Tibial nerve (tissue), 4 donors: ENCODE data around the gene APBA1. TPM values are rescaled to one million over a fixed set of nuclear protein-coding genes. Genes with fewer than 3 reads are reported as not detected.
"Not testable (repeated sequence)": the region's sequence is repeated elsewhere in the genome, so short reads cannot be mapped to it uniquely, and the experiment has no call there.

Source experiments
- DNase-seq, 2 donors: peaks; one replicate each; pipeline ENCODE4 v3.0.0-alpha.2; 2019; ENCODE audit warnings: low spot score in 2 of 2
- H3K27ac ChIP-seq, 4 donors: fragments of 200-600 bp; sonication (generic) in 3 of 4; one replicate each; pipeline ENCODE4 v1.5.1; 2017 to 2019; ENCODE audit warnings: mild to moderate bottlenecking in 1 of 4
- H3K27me3 ChIP-seq, 2 donors: fragments of 200-600 bp; sonication (generic) in 1 of 2; one replicate each; pipeline versions ENCODE4 v1.5.1 to v1.6.0; 2017 to 2019
- H3K36me3 ChIP-seq, 3 donors: fragments of 200-600 bp; sonication (generic); one replicate each; pipeline ENCODE4 v1.5.1; 2018 to 2019
- H3K4me1 ChIP-seq, 4 donors: fragments of 200-600 bp; sonication (generic) in 3 of 4; one replicate each; pipeline ENCODE4 v1.5.1; 2017 to 2019
- H3K4me3 ChIP-seq, 4 donors: fragments of 200-600 bp; sonication (generic) in 3 of 4; one replicate each; pipeline ENCODE4 v1.5.1; 2017 to 2019; ENCODE audit warnings: mild to moderate bottlenecking in 1 of 4, moderate library complexity in 1 of 4
- H3K9me3 ChIP-seq, 4 donors: fragments of 200-600 bp; sonication (generic) in 3 of 4; one replicate each; pipeline ENCODE4 v1.5.1; 2017 to 2019
- CTCF ChIP-seq, 5 experiments: fragments of 200-600 bp in 3 of 5; fragments of 450-650 bp in 2 of 5; sonication (generic) in 3 of 5; IDR thresholded peaks; one replicate each; pipeline ENCODE4 v1.5.1; 2016 to 2019; ENCODE audit warnings: antibody characterized with exemption in 5 of 5, mild to moderate bottlenecking in 3 of 5, moderate library complexity in 2 of 5
- EP300 ChIP-seq, 2 donors: sonication (generic); formaldehyde crosslinking; IDR thresholded peaks; one replicate each; pipeline ENCODE4 v1.6.1; 2017; ENCODE audit warnings: antibody characterized with exemption in 2 of 2, mild to moderate bottlenecking in 1 of 2
- POLR2A ChIP-seq, 2 donors: fragments of 450-650 bp; IDR thresholded peaks; one replicate each; pipeline ENCODE4 v1.6.1; 2017; ENCODE audit warnings: antibody characterized with exemption in 2 of 2, mild to moderate bottlenecking in 2 of 2, moderate library complexity in 2 of 2
- WGBS, 2 donors: methylation state at CpG; one replicate each; pipeline ENCODE4 v1.1.5; 2018; 5-methylcytosine and 5-hydroxymethylcytosine counted together
- total RNA-seq, 4 donors: library from RNA; depleted of rRNA; stranded (reverse); fragments of >200 nt; gene quantifications; one replicate each; pipeline ENCODE4 v1.1.0, GENCODE V29; 2016

The APBA1 gene
- total RNA-seq, 4 donors from 2014 or later: 8.4 to 14.4 (median 9.8) TPM

- 93 to 94% methylated on average over 3 of the region's 3 CpGs for WGBS, 2 donors
- H3K9me3 ChIP-seq: no peaks in the 10 kb centered on the region
- no peak overlapping the region for H3K27ac ChIP-seq
- no peaks in the 10 kb centered on the region for H3K4me1 ChIP-seq
- no peak overlapping the region for H3K4me3 ChIP-seq
- DNase-seq: no peak
- H3K27me3 ChIP-seq: no peaks in the 10 kb centered on the region
- TF ChIP-seq EP300 (IDR thresholded peaks at IDR 0.05) (no peak), CTCF (IDR thresholded peaks at IDR 0.05) (no peak), POLR2A (IDR thresholded peaks at IDR 0.05) (no peak)
- peaks cover 0 to 80% (median 0%) of the 10 kb centered on the region in 3 donors for H3K36me3 ChIP-seq
Observed at GRCh38 chr9:69443178-69443577, 229.0 kb downstream of the APBA1 start.

DNA sequence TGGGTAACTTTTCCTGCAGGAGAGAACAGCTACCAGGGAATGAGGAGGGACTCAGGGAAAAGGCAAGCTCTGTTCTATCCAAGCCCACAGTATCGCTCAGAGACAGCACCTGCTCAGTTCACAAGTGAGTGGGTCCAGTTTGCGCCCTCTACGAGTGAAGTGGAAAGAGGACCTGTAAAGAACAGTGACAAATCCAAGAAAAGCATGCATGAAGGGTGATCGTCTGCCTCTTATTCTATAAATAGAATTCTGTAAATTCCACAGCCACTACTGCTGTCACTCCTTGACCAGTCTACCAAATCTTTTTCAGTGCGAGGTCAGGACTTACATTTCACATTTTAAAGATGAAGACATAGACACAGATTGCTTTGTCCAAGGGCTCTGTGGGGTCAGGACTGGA is 229.7 kb downstream of the APBA1 start:
- 78 to 84% methylated on average over 5 of the region's 5 CpGs for WGBS, 2 donors
- TF ChIP-seq POLR2A (IDR thresholded peaks at IDR 0.05): no peak
- TF ChIP-seq EP300 (IDR thresholded peaks at IDR 0.05): no peak
- no peak for TF ChIP-seq CTCF (IDR thresholded peaks at IDR 0.05)
- H3K9me3 ChIP-seq: no peaks in the 10 kb centered on the region

GRCh38 chr9:69440254-69440955 is 231.8 kb downstream of the APBA1 start:
- H3K4me3 ChIP-seq, H3K27ac ChIP-seq, H3K27me3 ChIP-seq, H3K4me1 ChIP-seq, DNase-seq, H3K9me3 ChIP-seq: not testable (repeated sequence)
- WGBS, 2 donors: 93 to 96% methylated on average over 15 of the region's 15 CpGs
- H3K36me3 ChIP-seq: peaks cover 0 to 54% (median 0%) of the 10 kb centered on the region in 3 donors

More for the DNA sequence above, 229.7 kb downstream of the APBA1 start:
- Histone ChIP-seq H3K36me3 (peaks cover 0 to 73% (median 0%) of the 10 kb centered on the region in 3 donors), H3K27ac (no peak overlapping the region), H3K4me3 (no peak overlapping the region), H3K27me3 (no peaks in the 10 kb centered on the region), H3K4me1 (no peaks in the 10 kb centered on the region)
- DNase-seq: no peak

DNA sequence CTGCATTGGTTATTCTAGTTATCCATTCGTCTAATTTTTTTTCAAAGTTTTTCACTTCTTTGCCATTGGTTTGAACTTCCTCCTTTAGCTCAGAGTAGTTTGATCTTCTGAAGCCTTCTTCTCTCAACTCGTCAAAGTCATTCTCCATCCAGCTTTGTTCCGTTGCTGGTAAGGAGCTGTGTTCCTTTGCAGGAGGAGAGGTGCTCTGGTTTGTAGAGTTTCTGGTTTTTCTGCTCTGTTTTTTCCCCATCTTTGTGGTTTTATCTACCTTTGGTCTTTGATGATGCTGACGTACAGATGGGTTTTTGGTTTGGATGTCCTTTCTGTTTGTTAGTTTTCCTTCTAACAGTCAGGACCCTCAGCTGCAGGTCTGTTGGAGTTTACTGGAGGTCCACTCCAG is 232.5 kb downstream of the APBA1 start:
- 95 to 96% methylated on average over 4 of the region's 4 CpGs for WGBS, 2 donors
- not testable (repeated sequence) for DNase-seq

DNA sequence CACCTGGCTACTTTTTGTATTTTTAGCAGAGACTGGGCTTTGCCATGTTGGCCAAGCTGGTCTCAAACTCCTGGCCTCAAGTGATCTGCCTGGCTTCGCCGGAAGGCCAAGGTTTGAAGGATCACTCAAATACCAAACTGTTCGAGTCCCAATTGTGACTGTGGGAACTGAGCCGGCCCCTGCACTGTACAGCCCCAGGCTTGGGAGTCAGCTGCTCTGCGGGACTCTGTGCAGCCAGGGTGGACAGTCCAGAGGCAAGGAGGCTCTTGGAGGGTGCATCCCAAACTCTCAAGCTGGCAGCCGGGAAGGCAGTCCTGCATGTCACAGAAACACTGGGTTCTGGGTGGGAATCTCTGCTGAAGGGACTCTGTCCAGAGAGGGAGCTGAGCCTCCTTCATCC is 238.2 kb downstream of the APBA1 start:
- H3K36me3 ChIP-seq: peaks cover 0 to 48% (median 0%) of the 10 kb centered on the region in 3 donors
- DNase-seq: no peak
- H3K27me3 ChIP-seq: no peaks in the 10 kb centered on the region
- 91 to 95% methylated on average over 6 of the region's 6 CpGs for WGBS, 2 donors
- no peak overlapping the region for H3K27ac ChIP-seq
- H3K4me3 ChIP-seq: no peak overlapping the region
- no peak for TF ChIP-seq CTCF (IDR thresholded peaks at IDR 0.05)
- H3K9me3 ChIP-seq: peaks cover 0 to 4% (median 0%) of the 10 kb centered on the region in 4 donors
- H3K4me1 ChIP-seq: no peaks in the 10 kb centered on the region

More for the DNA sequence above, 232.5 kb downstream of the APBA1 start:
- not testable (repeated sequence) for H3K4me3 ChIP-seq, H3K27me3 ChIP-seq, H3K27ac ChIP-seq, H3K4me1 ChIP-seq, H3K9me3 ChIP-seq
- H3K36me3 ChIP-seq: peaks cover 0 to 50% (median 0%) of the 10 kb centered on the region in 3 donors

- Histone ChIP-seq H3K9me3 (peaks cover 0 to 4% (median 0%) of the 10 kb centered on the region in 4 donors), H3K36me3 (peaks cover 0 to 48% (median 0%) of the 10 kb centered on the region in 3 donors), H3K4me1 (no peaks in the 10 kb centered on the region), H3K27ac (no peak overlapping the region), H3K4me3 (no peak overlapping the region), H3K27me3 (no peaks in the 10 kb centered on the region)
- DNase-seq: no peak
- TF ChIP-seq EP300 (IDR thresholded peaks at IDR 0.05) (no peak), POLR2A (IDR thresholded peaks at IDR 0.05) (no peak), CTCF (IDR thresholded peaks at IDR 0.05) (no peak)
- WGBS, 2 donors: 21 to 54% methylated on average over 1 of the region's 1 CpG
Observed at GRCh38 chr9:69433392-69433791, 238.8 kb downstream of the APBA1 start.
